22Rv1 (cell line): ENCODE results near the gene COPRS.
"Not testable (repeated sequence)": the region's sequence is repeated elsewhere in the genome, so short reads cannot be mapped to it uniquely, and the experiment has no call there.

Source experiments
- H3K27ac ChIP-seq: fragments of 450-650 bp; 2 replicates; pipeline ENCODE4 v1.5.1; 2017
- ZFX ChIP-seq: fragments of 450-650 bp; IDR thresholded peaks from 2 replicates; pipeline ENCODE4 v1.6.1; 2017; ENCODE audit warnings: antibody characterized with exemption, borderline replicate concordance
- TF ChIP-seq, protein P1 (sequence below): fragments of 450-650 bp; IDR thresholded peaks from 2 replicates; pipeline ENCODE4 v1.5.1; 2017; ENCODE audit warnings: mild to moderate bottlenecking

COPRS gene

GRCh38 chr17:31830971-31831858, 27.8 kb downstream of the COPRS start:
- no peak overlapping the region for H3K27ac ChIP-seq
- TF ChIP-seq ZFX, result no peak
- TF ChIP-seq, protein P1, sequence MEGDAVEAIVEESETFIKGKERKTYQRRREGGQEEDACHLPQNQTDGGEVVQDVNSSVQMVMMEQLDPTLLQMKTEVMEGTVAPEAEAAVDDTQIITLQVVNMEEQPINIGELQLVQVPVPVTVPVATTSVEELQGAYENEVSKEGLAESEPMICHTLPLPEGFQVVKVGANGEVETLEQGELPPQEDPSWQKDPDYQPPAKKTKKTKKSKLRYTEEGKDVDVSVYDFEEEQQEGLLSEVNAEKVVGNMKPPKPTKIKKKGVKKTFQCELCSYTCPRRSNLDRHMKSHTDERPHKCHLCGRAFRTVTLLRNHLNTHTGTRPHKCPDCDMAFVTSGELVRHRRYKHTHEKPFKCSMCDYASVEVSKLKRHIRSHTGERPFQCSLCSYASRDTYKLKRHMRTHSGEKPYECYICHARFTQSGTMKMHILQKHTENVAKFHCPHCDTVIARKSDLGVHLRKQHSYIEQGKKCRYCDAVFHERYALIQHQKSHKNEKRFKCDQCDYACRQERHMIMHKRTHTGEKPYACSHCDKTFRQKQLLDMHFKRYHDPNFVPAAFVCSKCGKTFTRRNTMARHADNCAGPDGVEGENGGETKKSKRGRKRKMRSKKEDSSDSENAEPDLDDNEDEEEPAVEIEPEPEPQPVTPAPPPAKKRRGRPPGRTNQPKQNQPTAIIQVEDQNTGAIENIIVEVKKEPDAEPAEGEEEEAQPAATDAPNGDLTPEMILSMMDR, result no peak

- H3K27ac ChIP-seq, result no peak overlapping the region
- no peak for TF ChIP-seq ZFX
- TF ChIP-seq, protein P1, result no peak
Measured at GRCh38 chr17:31829649-31830048, 29.4 kb downstream of the COPRS start.

- not testable (repeated sequence) for H3K27ac ChIP-seq
Measured at GRCh38 chr17:31828955-31829354, 30.1 kb downstream of the COPRS start.

- no peak overlapping the region for H3K27ac ChIP-seq
- no peak for TF ChIP-seq ZFX
Measured at GRCh38 chr17:31825961-31826691, 32.9 kb downstream of the COPRS start.

- H3K27ac ChIP-seq, result no peak overlapping the region
- TF ChIP-seq, protein P1, result no peak
- no peak for TF ChIP-seq ZFX
Measured at GRCh38 chr17:31824766-31825360, 34.2 kb downstream of the COPRS start.

DNA sequence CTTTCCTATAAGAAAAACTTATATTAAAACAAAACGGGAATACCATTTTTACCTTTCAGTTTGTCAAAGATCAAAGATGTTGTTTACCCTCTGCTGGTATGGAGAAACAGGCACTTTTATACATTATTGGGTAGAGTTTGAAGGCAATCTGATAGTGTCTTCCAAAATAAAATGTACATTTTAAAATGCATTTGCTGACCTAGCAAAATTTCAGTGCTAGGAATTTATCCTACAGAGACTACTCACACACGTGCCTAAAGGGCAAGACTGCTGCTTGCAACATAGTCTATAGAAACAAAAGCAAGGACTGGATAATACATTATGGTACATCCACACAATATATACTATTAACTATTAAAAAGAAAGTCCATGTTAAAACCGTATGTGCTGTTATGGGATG, 36.0 kb downstream of the COPRS start:
- H3K27ac ChIP-seq, result no peak overlapping the region
- TF ChIP-seq, protein P1, result no peak
- TF ChIP-seq ZFX, result no peak

DNA sequence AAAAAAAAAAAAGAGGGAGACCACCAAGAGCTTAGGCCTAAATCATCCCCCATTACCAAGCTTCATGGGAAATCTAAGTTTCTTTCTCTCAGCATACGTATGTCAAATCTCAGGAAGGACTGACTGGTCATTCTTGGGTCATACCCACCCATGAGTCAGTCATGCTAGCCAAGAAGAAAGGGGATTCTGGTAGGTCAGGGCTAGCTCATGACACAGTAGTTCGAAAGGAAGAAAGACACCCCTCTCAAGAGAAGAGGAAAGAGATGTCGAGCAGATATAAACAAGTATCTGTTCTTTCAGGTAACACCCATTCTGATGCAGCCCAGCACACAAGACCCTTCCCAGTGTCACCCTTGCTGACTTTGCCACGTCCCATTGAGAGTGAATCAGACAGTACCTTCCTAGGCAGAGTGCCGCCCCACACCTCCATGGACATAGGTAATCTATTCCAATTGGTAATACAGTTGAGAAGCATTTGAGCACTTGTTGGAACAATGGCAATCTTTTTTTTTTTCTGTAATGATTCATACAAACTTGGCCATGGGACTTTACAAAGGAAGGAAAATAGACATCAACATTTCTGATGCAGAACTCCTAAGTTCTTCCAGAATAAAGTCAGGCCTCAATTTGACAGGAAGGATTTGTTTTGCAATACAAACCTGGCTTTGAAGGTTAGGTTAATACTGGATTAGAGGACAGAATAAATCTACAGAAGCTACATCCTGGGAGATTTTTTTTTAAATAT, 38.2 kb downstream of the COPRS start:
- no peak for TF ChIP-seq ZFX
- TF ChIP-seq, protein P1, result no peak
- no peak overlapping the region for H3K27ac ChIP-seq
